WI38 (cell line): Measurements from ENCODE around the gene PAPPA.

Source experiments
- H3K4me3 ChIP-seq: 2 replicates; pipeline ENCODE4 v1.5.1; 2011; ENCODE audit warnings: low read depth, mild to moderate bottlenecking, control low read depth, low read length
- TF ChIP-seq, protein P1 (sequence below): IDR thresholded peaks from 2 replicates; pipeline ENCODE4 v1.5.1; 2012; ENCODE audit warnings: low read depth, mild to moderate bottlenecking, control low read depth, low read length

The PAPPA gene

GRCh38 chr9:116406469-116406868, 252.9 kb downstream of the PAPPA start:
- no peak overlapping the region for H3K4me3 ChIP-seq
- TF ChIP-seq, protein P1, sequence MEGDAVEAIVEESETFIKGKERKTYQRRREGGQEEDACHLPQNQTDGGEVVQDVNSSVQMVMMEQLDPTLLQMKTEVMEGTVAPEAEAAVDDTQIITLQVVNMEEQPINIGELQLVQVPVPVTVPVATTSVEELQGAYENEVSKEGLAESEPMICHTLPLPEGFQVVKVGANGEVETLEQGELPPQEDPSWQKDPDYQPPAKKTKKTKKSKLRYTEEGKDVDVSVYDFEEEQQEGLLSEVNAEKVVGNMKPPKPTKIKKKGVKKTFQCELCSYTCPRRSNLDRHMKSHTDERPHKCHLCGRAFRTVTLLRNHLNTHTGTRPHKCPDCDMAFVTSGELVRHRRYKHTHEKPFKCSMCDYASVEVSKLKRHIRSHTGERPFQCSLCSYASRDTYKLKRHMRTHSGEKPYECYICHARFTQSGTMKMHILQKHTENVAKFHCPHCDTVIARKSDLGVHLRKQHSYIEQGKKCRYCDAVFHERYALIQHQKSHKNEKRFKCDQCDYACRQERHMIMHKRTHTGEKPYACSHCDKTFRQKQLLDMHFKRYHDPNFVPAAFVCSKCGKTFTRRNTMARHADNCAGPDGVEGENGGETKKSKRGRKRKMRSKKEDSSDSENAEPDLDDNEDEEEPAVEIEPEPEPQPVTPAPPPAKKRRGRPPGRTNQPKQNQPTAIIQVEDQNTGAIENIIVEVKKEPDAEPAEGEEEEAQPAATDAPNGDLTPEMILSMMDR: no peak

DNA sequence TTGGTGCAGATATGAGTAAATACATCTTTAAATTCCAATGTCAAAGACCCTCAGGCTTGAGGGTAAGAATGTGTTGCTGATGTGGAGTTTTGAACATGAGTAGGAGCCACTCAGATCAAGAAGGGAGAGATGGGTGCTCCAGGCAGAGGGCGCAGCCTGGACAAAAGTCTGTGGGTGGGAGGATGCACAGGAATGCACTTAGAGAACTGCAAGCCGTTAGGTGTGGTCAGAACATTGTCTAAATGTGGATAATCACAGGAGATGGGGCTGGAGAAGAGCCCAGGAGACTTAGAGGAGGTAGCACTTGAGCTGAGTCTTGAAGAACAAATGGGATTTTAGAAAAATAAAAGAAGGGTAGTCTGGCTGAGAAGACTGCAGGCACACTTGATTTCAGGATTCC, 255.5 kb downstream of the PAPPA start:
- H3K4me3 ChIP-seq: no peak overlapping the region
- TF ChIP-seq, protein P1: no peak

GRCh38 chr9:116409638-116410037, 256.0 kb downstream of the PAPPA start:
- no peak overlapping the region for H3K4me3 ChIP-seq
- TF ChIP-seq, protein P1: no peak

- no peak overlapping the region for H3K4me3 ChIP-seq
- TF ChIP-seq, protein P1: no peak
Measured at GRCh38 chr9:116411506-116411905, 257.9 kb downstream of the PAPPA start.

DNA sequence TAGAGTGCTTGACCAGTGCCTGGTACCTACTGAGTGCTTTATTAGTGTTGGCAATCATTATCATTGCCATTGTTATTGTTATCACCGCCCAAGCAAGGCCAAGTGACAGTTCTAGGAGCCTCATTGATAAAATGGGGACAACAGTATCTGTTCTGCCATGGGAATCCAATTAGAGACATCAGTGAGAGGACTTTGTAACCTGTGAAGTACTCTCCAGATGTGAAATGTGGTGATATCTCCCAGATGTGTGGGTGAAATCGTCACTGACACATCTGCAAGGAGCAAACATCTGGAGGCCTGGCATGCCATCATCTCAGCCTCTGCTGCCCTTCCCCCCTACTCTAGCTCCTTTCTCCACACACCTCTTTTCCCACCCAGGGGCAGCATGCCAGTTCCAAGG, 260.8 kb downstream of the PAPPA start:
- TF ChIP-seq, protein P1: no peak
- no peak overlapping the region for H3K4me3 ChIP-seq

DNA sequence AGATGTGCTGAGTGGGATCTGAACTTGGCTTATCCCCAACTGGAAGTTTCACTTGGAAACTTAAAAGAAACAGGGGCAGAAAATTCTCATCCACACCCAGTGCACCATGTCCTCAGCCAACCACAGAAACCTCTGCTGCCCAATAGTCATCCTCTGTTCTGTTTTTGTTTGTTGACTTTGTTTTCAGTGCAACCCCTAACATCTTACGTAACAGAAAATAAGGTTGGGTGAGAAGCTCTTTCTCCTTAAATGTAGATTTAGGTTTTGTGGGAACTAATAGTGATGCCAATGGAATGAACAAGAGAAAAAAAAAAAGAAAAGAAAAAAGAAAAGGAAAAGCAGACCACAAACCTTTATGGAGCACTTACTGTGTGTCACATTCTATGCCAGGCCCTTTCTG, 262.8 kb downstream of the PAPPA start:
- TF ChIP-seq, protein P1: no peak
- H3K4me3 ChIP-seq: no peak overlapping the region

DNA sequence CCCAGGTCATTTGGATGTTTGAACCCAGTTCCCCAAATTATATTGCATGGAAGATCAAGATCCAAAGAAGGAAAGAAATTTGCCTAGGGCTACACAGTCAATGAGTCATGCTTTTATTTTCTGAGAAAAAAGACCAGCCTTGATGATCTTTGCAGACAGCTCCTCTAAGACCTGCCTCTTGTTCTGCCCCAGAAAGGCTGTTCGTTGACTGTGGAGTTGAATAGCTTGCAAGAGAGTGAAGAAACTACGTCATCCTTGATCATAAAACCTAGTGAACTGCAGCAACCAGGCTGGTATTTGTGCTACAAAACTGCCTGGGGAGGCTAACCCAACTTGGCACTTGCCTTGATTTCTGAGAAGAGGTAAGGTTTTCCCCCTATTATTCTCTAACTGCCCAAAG, 263.9 kb downstream of the PAPPA start:
- no peak overlapping the region for H3K4me3 ChIP-seq
- TF ChIP-seq, protein P1: no peak
